HCT116 (cell line): ENCODE data around the gene SNTB2. TPM values are rescaled to one million over a fixed set of nuclear protein-coding genes. Genes with fewer than 3 reads are reported as not detected.

Experiments used
- ATAC-seq: fragments of 200-7000 bp; cut with Tn5 transposase; 2 replicates; pipeline ENCODE4 v1.9.1; 2020; ENCODE audit warnings: mild to moderate bottlenecking, moderate library complexity
- BruUV-seq: library from RNA; stranded (reverse); fragments of 400-500 nt; replicated peaks from 2 replicates; lab custom pipeline; 2021; lab: Mats Ljungman, UMichigan
- CTCF ChIA-PET: fragments of 300-600 bp; sonication (Branson Sonifier 250); formaldehyde crosslinking; loops from one replicate; lab custom pipeline; 2021; ENCODE audit warnings: antibody characterized with exemption; lab: Charles Lee
- POLR2A ChIA-PET: fragments of 300-600, 350-600 bp; sonication (Branson Sonifier 250); formaldehyde crosslinking; loops from one replicate; lab custom pipeline; 2021; ENCODE audit warnings: antibody characterized with exemption; lab: Charles Lee
- RAD21 ChIA-PET, 2 experiments: fragments of 300-600 bp; sonication (Branson Sonifier 250); formaldehyde crosslinking; loops; one replicate each; lab custom pipeline; 2023; ENCODE audit warnings: low total read pairs in 2 of 2; ENCODE audit not compliant: uncharacterized antibody in 2 of 2, unreplicated experiment in 2 of 2, low non-redundant PET in 1 of 2; lab: Charles Lee
- DNase-seq: peaks from one replicate; pipeline ENCODE4 v3.0.0-alpha.2; 2010; ENCODE audit warnings: low read depth, low spot score
- H2AFZ ChIP-seq: fragments of 200-600 bp; shearing (Covaris generic), sonication (generic); 2 replicates; pipeline ENCODE4 v1.6.1; 2017; ENCODE audit warnings: low read depth, mixed run types, mixed read lengths, antibody characterized with exemption, low read length; ENCODE audit not compliant: poor library complexity, severe bottlenecking
- H3K27ac ChIP-seq: 2 replicates; pipeline ENCODE4 v1.5.1; 2012; ENCODE audit warnings: low read depth, low read length
- H3K27me3 ChIP-seq: fragments of 200-600 bp; sonication (generic); 2 replicates; pipeline ENCODE4 v1.6.1; 2016; ENCODE audit warnings: mixed run types, low read length, mixed read lengths; ENCODE audit not compliant: insufficient read depth
- H3K36me3 ChIP-seq, 2 experiments: fragments of 200-500 bp in 1 of 2; fragments of 200-600 bp in 1 of 2; sonication (Bioruptor generic) in 1 of 2; sonication (generic) in 1 of 2; 2 replicates each; pipeline versions ENCODE4 v1.5.1 to v1.6.1; 2014 to 2016; ENCODE audit warnings: low read length in 2 of 2, inconsistent platforms in 1 of 2, mixed read lengths in 1 of 2, mixed run types in 1 of 2; ENCODE audit not compliant: insufficient read depth in 2 of 2, control insufficient read depth in 1 of 2
- H3K4me1 ChIP-seq, 2 experiments: fragments of 200-600 bp in 1 of 2; sonication (generic) in 1 of 2; 2 replicates each; pipeline versions ENCODE4 v1.5.1 to v1.6.1; 2012 to 2017; ENCODE audit warnings: low read length in 2 of 2, inconsistent platforms in 1 of 2, mild to moderate bottlenecking in 1 of 2, mixed read lengths in 1 of 2, mixed run types in 1 of 2, moderate library complexity in 1 of 2; ENCODE audit not compliant: insufficient read depth in 2 of 2, control insufficient read depth in 1 of 2
- H3K4me2 ChIP-seq: fragments of 200-600 bp; sonication (generic); 2 replicates; pipeline ENCODE4 v1.6.1; 2017; ENCODE audit warnings: mixed run types, low read length, mixed read lengths
- H3K4me3 ChIP-seq, 2 experiments: fragments of 200-600 bp in 1 of 2; sonication (generic) in 1 of 2; replicated peaks in 1 of 2; 2 replicates each; pipeline ENCODE4 v1.5.1; 2011 to 2016; ENCODE audit warnings: low read length in 2 of 2, control low read depth in 1 of 2, low read depth in 1 of 2, mild to moderate bottlenecking in 1 of 2, mixed read lengths in 1 of 2, mixed run types in 1 of 2
- H3K79me2 ChIP-seq: fragments of 200-600 bp; sonication (generic); 2 replicates; pipeline ENCODE4 v1.6.1; 2017; ENCODE audit warnings: mild to moderate bottlenecking, mixed run types, low read length, moderate library complexity, mixed read lengths; ENCODE audit not compliant: insufficient read depth
- H3K9ac ChIP-seq: fragments of 200-600 bp; sonication (generic); 2 replicates; pipeline ENCODE4 v1.6.1; 2016; ENCODE audit warnings: low read length, mixed read lengths
- H3K9me2 ChIP-seq: fragments of 200-600 bp; sonication (generic), shearing (Covaris generic); 2 replicates; pipeline ENCODE4 v1.6.1; 2017; ENCODE audit warnings: mixed run types, mild to moderate bottlenecking, moderate library complexity; ENCODE audit not compliant: insufficient read depth
- H3K9me3 ChIP-seq, 2 experiments: fragments of 200-500 bp in 1 of 2; fragments of 200-600 bp in 1 of 2; sonication (Bioruptor generic) in 1 of 2; sonication (generic) in 1 of 2; 2 replicates each; pipeline ENCODE4 v1.6.1; 2014 to 2017; ENCODE audit warnings: low read length in 2 of 2, mixed read lengths in 2 of 2, inconsistent platforms in 1 of 2, low read depth in 1 of 2, mild to moderate bottlenecking in 1 of 2, mixed run types in 1 of 2, moderate library complexity in 1 of 2; ENCODE audit not compliant: control insufficient read depth in 1 of 2, insufficient read depth in 1 of 2
- H4K20me1 ChIP-seq: fragments of 200-600 bp; sonication (generic), shearing (Covaris generic); 2 replicates; pipeline ENCODE4 v1.6.1; 2017; ENCODE audit warnings: mixed run types, mild to moderate bottlenecking, moderate library complexity; ENCODE audit not compliant: insufficient read depth
- CTCF ChIP-seq, 3 experiments: fragments of 200-600 bp in 1 of 3; sonication (generic) in 1 of 3; IDR thresholded peaks in 2 of 3; conservative IDR thresholded peaks in 1 of 3; 2 replicates each; pipeline ENCODE4 v1.5.1; 2012 to 2017; ENCODE audit warnings: low read depth in 2 of 3, low read length in 2 of 3, antibody characterized with exemption in 1 of 3, borderline replicate concordance in 1 of 3, control low read depth in 1 of 3, mild to moderate bottlenecking in 1 of 3, mixed read lengths in 1 of 3, mixed run types in 1 of 3, moderate library complexity in 1 of 3; ENCODE audit not compliant: insufficient read depth in 1 of 3
- EGR1 ChIP-seq: IDR thresholded peaks from 2 replicates; pipeline ENCODE4 v1.6.1; 2012; ENCODE audit warnings: low read depth
- ELF1 ChIP-seq: IDR thresholded peaks from 2 replicates; pipeline ENCODE4 v1.6.1; 2012; ENCODE audit warnings: low read depth, borderline replicate concordance
- EZH2 ChIP-seq: fragments of 200-600 bp; sonication (generic); IDR thresholded peaks from 2 replicates; pipeline ENCODE4 v1.6.1; 2017; ENCODE audit warnings: antibody characterized with exemption, mixed run types
- POLR2AphosphoS5 ChIP-seq: IDR thresholded peaks from 2 replicates; pipeline ENCODE4 v1.6.1; 2011; ENCODE audit warnings: mild to moderate bottlenecking, low read depth, low read length, moderate library complexity
- RAD21 ChIP-seq: IDR thresholded peaks from 2 replicates; pipeline ENCODE4 v1.6.1; 2012; ENCODE audit warnings: low read depth, mild to moderate bottlenecking
- ZFX ChIP-seq: fragments of 450-650 bp; IDR thresholded peaks from 2 replicates; pipeline ENCODE4 v1.6.1; 2017
- intact Hi-C: fragments of 100-400 bp; cut with micrococcal nuclease; formaldehyde crosslinking; loops from 2 replicates; pipeline ENCODE4 v1.10.0; 2022
- total RNA-seq: library from RNA; stranded (reverse); gene quantifications from one replicate; pipeline ENCODE4 v1.2.1, GENCODE V29; 2021; ENCODE audit not compliant: unreplicated experiment
- TF ChIP-seq, protein P1 (sequence below): IDR thresholded peaks from 2 replicates; pipeline ENCODE4 v1.6.1; 2012; ENCODE audit warnings: low read depth
- TF ChIP-seq, protein P2 (sequence below): IDR thresholded peaks from 2 replicates; pipeline ENCODE4 v1.6.1; 2012

The SNTB2 gene
- total RNA-seq, 1 experiment from 2014 or later = 38.1 TPM

DNA sequence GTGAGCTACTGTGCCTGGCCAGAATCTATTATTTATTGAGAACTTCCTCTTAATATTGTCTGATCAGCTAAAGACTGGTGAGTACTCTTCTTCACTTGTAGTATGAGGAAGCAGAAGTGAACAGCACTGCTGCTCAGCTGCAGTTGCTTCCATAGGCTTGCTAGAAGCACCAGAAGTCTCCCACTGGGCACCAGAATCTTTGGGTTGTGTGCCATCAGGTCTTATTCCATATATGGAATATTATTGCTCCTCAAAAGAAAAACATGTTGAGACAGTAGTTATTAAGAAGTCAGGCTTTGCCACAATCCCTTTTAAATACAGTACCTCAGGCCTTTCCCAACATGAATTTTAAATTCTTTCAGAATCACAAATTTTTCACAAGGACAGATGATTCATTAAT, 17.2 kb downstream of the SNTB2 start (continued):
- TF ChIP-seq EZH2 = no peak

- ChIA-PET CTCF (no interaction called here), RAD21 (no interaction called here), POLR2A (no interaction called here)
- H3K36me3 ChIP-seq = no peaks in the 10 kb centered on the region
- no peak overlapping the region for H2AFZ ChIP-seq
- no peak for ATAC-seq
- intact Hi-C loops = no loop called here
- no peak overlapping the region for H3K4me3 ChIP-seq
- TF ChIP-seq, protein P1, sequence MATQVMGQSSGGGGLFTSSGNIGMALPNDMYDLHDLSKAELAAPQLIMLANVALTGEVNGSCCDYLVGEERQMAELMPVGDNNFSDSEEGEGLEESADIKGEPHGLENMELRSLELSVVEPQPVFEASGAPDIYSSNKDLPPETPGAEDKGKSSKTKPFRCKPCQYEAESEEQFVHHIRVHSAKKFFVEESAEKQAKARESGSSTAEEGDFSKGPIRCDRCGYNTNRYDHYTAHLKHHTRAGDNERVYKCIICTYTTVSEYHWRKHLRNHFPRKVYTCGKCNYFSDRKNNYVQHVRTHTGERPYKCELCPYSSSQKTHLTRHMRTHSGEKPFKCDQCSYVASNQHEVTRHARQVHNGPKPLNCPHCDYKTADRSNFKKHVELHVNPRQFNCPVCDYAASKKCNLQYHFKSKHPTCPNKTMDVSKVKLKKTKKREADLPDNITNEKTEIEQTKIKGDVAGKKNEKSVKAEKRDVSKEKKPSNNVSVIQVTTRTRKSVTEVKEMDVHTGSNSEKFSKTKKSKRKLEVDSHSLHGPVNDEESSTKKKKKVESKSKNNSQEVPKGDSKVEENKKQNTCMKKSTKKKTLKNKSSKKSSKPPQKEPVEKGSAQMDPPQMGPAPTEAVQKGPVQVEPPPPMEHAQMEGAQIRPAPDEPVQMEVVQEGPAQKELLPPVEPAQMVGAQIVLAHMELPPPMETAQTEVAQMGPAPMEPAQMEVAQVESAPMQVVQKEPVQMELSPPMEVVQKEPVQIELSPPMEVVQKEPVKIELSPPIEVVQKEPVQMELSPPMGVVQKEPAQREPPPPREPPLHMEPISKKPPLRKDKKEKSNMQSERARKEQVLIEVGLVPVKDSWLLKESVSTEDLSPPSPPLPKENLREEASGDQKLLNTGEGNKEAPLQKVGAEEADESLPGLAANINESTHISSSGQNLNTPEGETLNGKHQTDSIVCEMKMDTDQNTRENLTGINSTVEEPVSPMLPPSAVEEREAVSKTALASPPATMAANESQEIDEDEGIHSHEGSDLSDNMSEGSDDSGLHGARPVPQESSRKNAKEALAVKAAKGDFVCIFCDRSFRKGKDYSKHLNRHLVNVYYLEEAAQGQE = no peak
- TF ChIP-seq ELF1 (no peak), RAD21 (no peak), ZFX (no peak), EZH2 (no peak), POLR2AphosphoS5 (no peak), EGR1 (no peak), CTCF (IDR thresholded peaks at IDR 0.05 in 2 of 3, conservative IDR thresholded peaks at IDR 0.05 in 1 of 3; ENCODE audit: borderline replicate concordance in 1 of 3, insufficient read depth in 1 of 3, low read depth in 2 of 3, low read length in 2 of 3) (no peak)
- TF ChIP-seq, protein P2, sequence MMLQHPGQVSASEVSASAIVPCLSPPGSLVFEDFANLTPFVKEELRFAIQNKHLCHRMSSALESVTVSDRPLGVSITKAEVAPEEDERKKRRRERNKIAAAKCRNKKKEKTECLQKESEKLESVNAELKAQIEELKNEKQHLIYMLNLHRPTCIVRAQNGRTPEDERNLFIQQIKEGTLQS = no peak
- no TSS peak for BruUV-seq
- no peaks in the 10 kb centered on the region for H3K9me3 ChIP-seq
- H3K4me1 ChIP-seq = peaks cover 0 to 1% of the 10 kb centered on the region in 2 experiments; a peak in 2 of 4 replicates
- H3K9ac ChIP-seq = no peak overlapping the region
- no peak for DNase-seq
- no peaks in the 10 kb centered on the region for H3K9me2 ChIP-seq
- no peaks in the 10 kb centered on the region for H3K27me3 ChIP-seq
- peaks cover 17% of the 10 kb centered on the region for H3K79me2 ChIP-seq
- no peaks in the 10 kb centered on the region for H4K20me1 ChIP-seq
- H3K4me2 ChIP-seq = no peak overlapping the region
- H3K27ac ChIP-seq = no peak overlapping the region
Measured at GRCh38 chr16:69209735-69210134, 22.8 kb downstream of the SNTB2 start.
